ENCODE measurements around the gene GBP7. TPM values are rescaled to one million over a fixed set of nuclear protein-coding genes. Genes with fewer than 3 reads are reported as not detected.

Gene GBP7
- total RNA-seq, 4 donors from 2014 or later, result not detected

- TF ChIP-seq CTCF (IDR thresholded peaks at IDR 0.05), result no peak
- peaks cover 0 to 90% (median 29%) of the 10 kb centered on the region in 4 donors for H3K36me3 ChIP-seq
- 79 to 86% methylated on average over 5 of the region's 5 CpGs for WGBS, 2 donors (ENCODE audit: low coverage in 1 of 2)
- no peaks in the 10 kb centered on the region for H3K9me3 ChIP-seq
- intact Hi-C loops (cut with DNase I; ENCODE audit: low total_unique reads), result no loop called here
- in situ Hi-C loops (cut with MboI; ENCODE audit: low pct_ligation_motif_present in 1 of 4, low pct_unique_long_range_greater_than_20kb in 1 of 4, low sequenced_read_pairs in 3 of 4), result no loop called here
- H3K4me1 ChIP-seq, result no peaks in the 10 kb centered on the region
- H3K27me3 ChIP-seq, result no peaks in the 10 kb centered on the region
- no peak overlapping the region for H3K27ac ChIP-seq
- DNase-seq, result no peak
- H3K4me3 ChIP-seq, result no peak overlapping the region
These were observed 62.8 kb downstream of the GBP7 start for GRCh38 chr1:89112871-89113613.

- Histone ChIP-seq H3K27me3 (no peaks in the 10 kb centered on the region), H3K4me1 (no peaks in the 10 kb centered on the region), H3K36me3 (peaks cover 0 to 47% (median 17%) of the 10 kb centered on the region in 4 donors), H3K4me3 (no peak overlapping the region), H3K27ac (no peak overlapping the region), H3K9me3 (no peaks in the 10 kb centered on the region)
- DNase-seq, result no peak
- TF ChIP-seq POLR2AphosphoS5 (IDR thresholded peaks at IDR 0.05), result no peak
- no peak for TF ChIP-seq POLR2A (IDR thresholded peaks at IDR 0.05)
- no peak for TF ChIP-seq CTCF (IDR thresholded peaks at IDR 0.05)
- TF ChIP-seq EP300 (IDR thresholded peaks at IDR 0.05; ENCODE audit: low read depth), result no peak
- WGBS, 2 donors (ENCODE audit: low coverage in 1 of 2), result 97 to 98% methylated on average over 10 to 17 of the region's 17 CpGs
- in situ Hi-C loops (cut with MboI; ENCODE audit: low pct_ligation_motif_present in 1 of 4, low pct_unique_long_range_greater_than_20kb in 1 of 4, low sequenced_read_pairs in 3 of 4), result no loop called here
- intact Hi-C loops (cut with DNase I; ENCODE audit: low total_unique reads), result no loop called here
These were observed 71.1 kb downstream of the GBP7 start for GRCh38 chr1:89104687-89105086.

- TF ChIP-seq EP300 (IDR thresholded peaks at IDR 0.05; ENCODE audit: low read depth) (no peak), POLR2AphosphoS5 (IDR thresholded peaks at IDR 0.05) (no peak), CTCF (IDR thresholded peaks at IDR 0.05) (no peak), POLR2A (IDR thresholded peaks at IDR 0.05) (no peak)
- no peaks in the 10 kb centered on the region for H3K9me3 ChIP-seq
- no peaks in the 10 kb centered on the region for H3K4me1 ChIP-seq
- 86 to 89% methylated on average over 2 of the region's 2 CpGs for WGBS, 2 donors (ENCODE audit: low coverage in 1 of 2)
- no peak overlapping the region for H3K27ac ChIP-seq
- in situ Hi-C loops (cut with MboI; ENCODE audit: low pct_ligation_motif_present in 1 of 4, low pct_unique_long_range_greater_than_20kb in 1 of 4, low sequenced_read_pairs in 3 of 4) (no loop called here), intact Hi-C loops (cut with DNase I; ENCODE audit: low total_unique reads) (no loop called here)
- no peak overlapping the region for H3K4me3 ChIP-seq
- peaks cover 0 to 41% (median 14%) of the 10 kb centered on the region in 4 donors for H3K36me3 ChIP-seq
- no peaks in the 10 kb centered on the region for H3K27me3 ChIP-seq
- no peak for DNase-seq
These were observed 71.7 kb downstream of the GBP7 start for GRCh38 chr1:89104147-89104546.

- in situ Hi-C loops (cut with MboI; ENCODE audit: low pct_ligation_motif_present in 1 of 4, low pct_unique_long_range_greater_than_20kb in 1 of 4, low sequenced_read_pairs in 3 of 4), result no loop called here
- intact Hi-C loops (cut with DNase I; ENCODE audit: low total_unique reads), result no loop called here
- no peak for DNase-seq
- Histone ChIP-seq H3K27me3 (no peaks in the 10 kb centered on the region), H3K36me3 (peaks cover 0 to 20% (median 4%) of the 10 kb centered on the region in 4 donors), H3K4me3 (no peak overlapping the region), H3K9me3 (no peaks in the 10 kb centered on the region), H3K27ac (no peak overlapping the region), H3K4me1 (no peaks in the 10 kb centered on the region)
- TF ChIP-seq POLR2A (IDR thresholded peaks at IDR 0.05) (no peak), POLR2AphosphoS5 (IDR thresholded peaks at IDR 0.05) (no peak), CTCF (IDR thresholded peaks at IDR 0.05) (no peak), EP300 (IDR thresholded peaks at IDR 0.05; ENCODE audit: low read depth) (no peak)
These were observed 73.8 kb downstream of the GBP7 start for GRCh38 chr1:89102021-89102420.

Data from transverse colon (tissue), 4 donors.